ENCODE data around the gene TEAD3.

Gene TEAD3

GRCh38 chr6:35474942-35475570 is 21.8 kb downstream of the TEAD3 start:
- no peak for TF ChIP-seq CTCF (IDR thresholded peaks at IDR 0.05; ENCODE audit: low read depth, low read length)
- H3K4me3 ChIP-seq (ENCODE audit: low read depth, low read length), result no peak overlapping the region

- TF ChIP-seq CTCF (IDR thresholded peaks at IDR 0.05; ENCODE audit: low read depth, low read length), result no peak
- no peak overlapping the region for H3K4me3 ChIP-seq (ENCODE audit: low read depth, low read length)
These were observed 22.5 kb downstream of the TEAD3 start for GRCh38 chr6:35474131-35474941.

- no peak for TF ChIP-seq CTCF (IDR thresholded peaks at IDR 0.05; ENCODE audit: low read depth, low read length)
These were observed 23.1 kb downstream of the TEAD3 start for GRCh38 chr6:35473850-35474130.

GRCh38 chr6:35473075-35473849 is 23.6 kb downstream of the TEAD3 start:
- H3K4me3 ChIP-seq (ENCODE audit: low read depth, low read length), result no peak overlapping the region
- TF ChIP-seq CTCF (IDR thresholded peaks at IDR 0.05; ENCODE audit: low read depth, low read length), result no peak

More at GRCh38 chr6:35473850-35474130, 23.1 kb downstream of the TEAD3 start:
- H3K4me3 ChIP-seq (ENCODE audit: low read depth, low read length), result no peak overlapping the region

- TF ChIP-seq CTCF (IDR thresholded peaks at IDR 0.05; ENCODE audit: low read depth, low read length), result no peak
- no peak overlapping the region for H3K4me3 ChIP-seq (ENCODE audit: low read depth, low read length)
These were observed 25.0 kb downstream of the TEAD3 start for GRCh38 chr6:35471836-35472345.

GRCh38 chr6:35470663-35471120 is 26.2 kb downstream of the TEAD3 start:
- peak overlapping the region; percentile 93 for H3K4me3 ChIP-seq (ENCODE audit: low read depth, low read length)
- TF ChIP-seq CTCF (IDR thresholded peaks at IDR 0.05; ENCODE audit: low read depth, low read length), result no peak
